ENCODE data around the gene HIPK3. TPM values are rescaled to one million over a fixed set of nuclear protein-coding genes. Genes with fewer than 3 reads are reported as not detected.
"Not testable (repeated sequence)": the region's sequence is repeated elsewhere in the genome, so short reads cannot be mapped to it uniquely, and the experiment has no call there.

HIPK3 gene
- total RNA-seq, 2 donors from 2014 or later = 31.9 to 36.5 TPM

DNA sequence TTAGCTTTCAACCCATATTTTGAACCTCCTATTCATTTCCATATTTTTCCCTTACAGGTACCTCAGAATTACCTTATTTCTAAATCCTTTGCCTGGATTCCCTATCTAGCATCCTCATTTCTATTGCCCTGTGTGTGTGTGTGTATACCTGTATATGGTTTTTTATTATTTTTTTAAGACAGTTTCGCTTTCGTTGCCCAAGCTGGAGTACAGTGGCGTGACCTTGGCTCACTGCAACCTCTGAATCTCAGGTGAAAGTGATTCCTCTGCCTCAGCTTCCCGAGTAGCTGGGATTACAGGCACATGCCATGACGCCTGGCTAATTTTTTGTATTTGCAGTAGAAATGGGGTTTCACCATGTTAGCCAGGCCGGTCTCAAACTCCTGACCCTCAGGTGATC lies 12.6 kb downstream of the HIPK3 start:
- ATAC-seq (replicated peaks) = no peak
- Mint-ChIP-seq H3K4me3 (no peak overlapping the region), H3K27ac (peak overlapping the region; percentile 11), H3K27me3 (no peaks in the 10 kb centered on the region), H3K9me3 (no peaks in the 10 kb centered on the region), H3K4me1 (peaks cover 13% of the 10 kb centered on the region), H3K36me3 (ENCODE audit: low read depth) (no peaks in the 10 kb centered on the region)

DNA sequence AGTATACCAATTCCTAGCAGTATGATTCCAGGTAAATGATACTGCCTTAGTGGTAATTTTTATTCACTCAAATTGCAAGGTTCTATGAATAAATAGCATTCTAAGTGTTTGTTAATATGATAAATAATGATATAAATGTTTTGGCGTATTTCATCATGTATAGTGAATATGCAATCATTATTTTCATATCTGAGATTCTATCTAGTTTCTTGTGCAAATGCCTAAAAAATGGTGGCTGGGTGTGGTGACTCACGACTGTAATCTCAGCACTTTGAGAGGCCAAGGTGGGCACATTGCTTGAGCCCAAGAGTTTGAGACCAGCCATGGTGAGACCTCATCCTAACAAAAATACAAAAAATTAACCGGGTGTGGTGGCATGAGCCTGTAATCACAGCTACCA lies 13.9 kb downstream of the HIPK3 start:
- Mint-ChIP-seq H3K27me3 (no peaks in the 10 kb centered on the region), H3K27ac (no peak overlapping the region), H3K9me3 (no peaks in the 10 kb centered on the region), H3K36me3 (ENCODE audit: low read depth) (no peaks in the 10 kb centered on the region), H3K4me1 (peaks cover 13% of the 10 kb centered on the region), H3K4me3 (no peak overlapping the region)
- no peak for ATAC-seq (replicated peaks)

DNA sequence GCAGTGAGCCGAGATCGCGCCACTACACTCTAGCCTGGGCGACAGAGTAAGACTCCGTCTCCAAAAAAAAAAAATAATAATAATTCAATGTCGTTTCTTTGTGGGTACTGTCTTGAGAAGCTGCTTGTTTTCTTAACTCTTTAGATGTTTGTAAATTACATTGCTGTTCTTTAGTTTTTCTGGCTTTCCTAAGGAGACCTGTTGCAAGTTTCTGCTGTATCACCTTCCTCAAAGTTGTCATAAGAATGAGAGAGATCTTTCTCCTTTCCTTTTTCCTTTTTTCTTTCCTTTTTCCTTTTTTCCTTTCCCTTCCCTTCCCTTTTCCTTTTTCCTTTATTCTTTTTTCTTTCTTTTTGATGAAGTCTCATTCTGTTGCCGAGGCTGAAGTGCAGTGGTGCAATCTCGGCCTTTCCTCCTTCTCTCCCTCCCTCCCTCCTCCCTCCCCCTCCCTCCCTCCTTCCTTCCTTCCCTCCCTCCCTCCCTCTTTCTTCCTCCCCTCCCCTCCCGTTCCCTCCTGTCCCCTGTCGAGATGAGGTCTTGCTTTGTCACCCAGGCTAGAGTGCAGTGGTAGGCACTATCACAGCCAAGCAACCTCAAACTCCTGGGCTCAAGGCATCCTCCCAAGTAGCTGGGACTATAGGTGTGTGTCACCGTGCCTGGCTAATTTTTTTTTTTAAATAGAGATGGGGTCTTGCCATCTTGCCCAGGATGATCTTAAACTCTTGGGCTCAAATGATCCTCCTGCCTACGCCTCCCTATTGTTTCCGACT lies 15.3 kb downstream of the HIPK3 start:
- Mint-ChIP-seq H3K27me3 (no peaks in the 10 kb centered on the region), H3K36me3 (ENCODE audit: low read depth) (no peaks in the 10 kb centered on the region), H3K4me3 (no peak overlapping the region)

DNA sequence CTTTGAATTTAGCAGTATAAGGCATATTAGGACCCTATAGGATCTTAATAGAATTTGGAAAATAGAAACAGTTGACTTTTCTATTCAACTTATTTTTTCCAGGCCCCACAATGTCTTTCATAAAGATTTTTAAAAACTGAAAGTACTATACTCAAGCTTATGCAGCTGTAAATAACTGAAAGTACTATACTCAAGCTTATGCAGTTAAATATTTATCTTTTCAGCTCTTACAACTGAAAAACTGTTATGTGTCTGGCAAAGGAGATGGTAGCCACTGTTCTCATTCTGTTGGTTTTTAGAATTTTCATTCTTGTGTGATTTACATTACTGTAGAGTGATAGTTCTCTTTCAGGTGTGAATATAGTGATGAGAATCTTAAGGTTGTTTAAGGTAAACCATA lies 16.5 kb downstream of the HIPK3 start:
- ATAC-seq (replicated peaks) = no peak
- Mint-ChIP-seq H3K4me3 (no peak overlapping the region), H3K36me3 (ENCODE audit: low read depth) (no peaks in the 10 kb centered on the region), H3K27me3 (no peaks in the 10 kb centered on the region), H3K27ac (peak overlapping the region; percentile 28), H3K4me1 (peaks cover 24% of the 10 kb centered on the region), H3K9me3 (no peaks in the 10 kb centered on the region)

More for the DNA sequence above, 15.3 kb downstream of the HIPK3 start:
- Mint-ChIP-seq H3K27ac (no peak overlapping the region), H3K9me3 (no peaks in the 10 kb centered on the region), H3K4me1 (peaks cover 19% of the 10 kb centered on the region)
- no peak for ATAC-seq (replicated peaks)

DNA sequence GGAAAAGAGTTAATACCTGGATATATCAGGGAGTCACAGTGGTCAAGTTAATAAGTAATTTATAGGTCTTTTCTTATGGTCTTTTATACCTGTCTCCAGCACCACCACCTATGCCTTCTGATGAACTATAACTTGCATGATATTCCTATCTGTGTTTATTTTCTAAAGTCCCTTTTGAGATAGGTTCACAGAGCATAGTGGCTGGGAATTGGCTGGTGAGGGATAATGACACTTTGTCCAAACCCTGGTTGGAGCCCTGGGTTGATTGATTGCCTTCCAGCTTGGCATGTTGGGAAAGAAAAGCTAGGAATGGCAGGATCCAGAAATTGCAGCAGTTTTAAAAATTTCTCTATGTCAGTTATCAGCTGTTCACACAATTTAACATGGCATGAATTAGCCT lies 23.2 kb downstream of the HIPK3 start:
- H3K4me3 Mint-ChIP-seq = no peak overlapping the region
- no peak overlapping the region for H3K27ac Mint-ChIP-seq
- peaks cover 31% of the 10 kb centered on the region for H3K4me1 Mint-ChIP-seq
- H3K36me3 Mint-ChIP-seq (ENCODE audit: low read depth) = no peaks in the 10 kb centered on the region
- no peaks in the 10 kb centered on the region for H3K9me3 Mint-ChIP-seq
- ATAC-seq (replicated peaks) = no peak
- H3K27me3 Mint-ChIP-seq = no peaks in the 10 kb centered on the region

DNA sequence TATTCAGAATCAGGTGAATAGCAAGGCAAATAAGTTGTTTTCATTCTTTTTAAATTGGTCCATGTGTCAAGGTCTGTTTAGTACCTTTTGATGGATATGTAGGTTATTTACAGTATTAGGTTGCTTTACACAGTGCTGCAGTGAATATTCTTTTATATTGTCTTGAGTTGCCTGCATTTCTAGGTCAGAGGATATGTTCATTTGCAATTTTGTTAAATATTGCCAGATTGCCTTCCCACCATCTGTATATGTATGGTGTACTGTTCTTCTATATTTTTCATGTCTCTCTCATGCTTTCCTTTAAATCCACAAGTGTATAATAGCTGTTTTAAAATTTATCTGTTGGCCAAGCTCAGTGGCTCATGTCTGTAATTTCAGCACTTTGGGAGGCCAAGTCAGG lies 24.6 kb downstream of the HIPK3 start:
- H3K4me3 Mint-ChIP-seq = no peak overlapping the region
- peaks cover 31% of the 10 kb centered on the region for H3K4me1 Mint-ChIP-seq
- H3K27me3 Mint-ChIP-seq = no peaks in the 10 kb centered on the region
- H3K27ac Mint-ChIP-seq = no peak overlapping the region
- H3K36me3 Mint-ChIP-seq (ENCODE audit: low read depth) = peaks cover 7% of the 10 kb centered on the region
- ATAC-seq (replicated peaks) = no peak
- no peaks in the 10 kb centered on the region for H3K9me3 Mint-ChIP-seq

DNA sequence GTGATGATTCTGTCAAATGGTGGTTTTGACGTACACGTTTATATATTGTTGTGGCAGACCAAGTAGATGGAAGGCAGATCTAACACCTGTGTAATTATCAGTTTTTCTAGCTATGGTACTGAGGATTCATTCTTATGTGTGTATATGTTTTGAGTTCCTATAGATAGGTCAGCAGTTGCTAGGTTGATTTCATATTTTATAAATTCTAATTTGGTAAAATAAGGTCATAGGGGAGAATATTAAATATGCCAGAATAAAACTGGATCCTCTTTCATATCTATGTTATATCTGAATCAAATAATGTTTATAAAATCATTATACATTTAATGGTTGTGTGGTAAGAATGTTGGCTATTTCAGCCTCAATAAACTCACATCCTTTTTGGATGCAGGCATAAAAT lies 27.6 kb downstream of the HIPK3 start:
- no peak for ATAC-seq (replicated peaks)
- H3K9me3 Mint-ChIP-seq = no peaks in the 10 kb centered on the region
- no peak overlapping the region for H3K27ac Mint-ChIP-seq
- H3K4me1 Mint-ChIP-seq = peaks cover 24% of the 10 kb centered on the region
- H3K36me3 Mint-ChIP-seq (ENCODE audit: low read depth) = peaks cover 30% of the 10 kb centered on the region
- no peak overlapping the region for H3K4me3 Mint-ChIP-seq
- no peaks in the 10 kb centered on the region for H3K27me3 Mint-ChIP-seq

DNA sequence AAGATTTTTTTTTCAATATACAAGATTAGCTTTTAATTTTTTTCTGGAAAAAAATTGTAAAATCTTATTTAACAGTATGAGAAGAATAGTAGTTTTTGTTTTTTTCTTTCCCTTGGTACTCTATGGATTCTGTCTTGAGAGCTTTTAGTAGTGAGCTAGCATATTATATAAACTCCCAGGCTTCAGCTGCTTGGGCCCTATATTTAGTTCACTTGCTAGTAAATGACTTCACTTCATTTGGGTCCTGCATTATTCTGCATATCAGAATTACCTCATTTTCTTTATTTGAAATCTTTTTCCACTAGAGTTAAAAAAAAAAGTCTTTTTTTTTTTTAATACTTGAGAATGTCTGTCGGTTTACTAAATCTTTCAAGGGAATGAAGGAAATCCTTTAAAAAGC lies 33.1 kb downstream of the HIPK3 start:
- Mint-ChIP-seq H3K4me3 (no peak overlapping the region), H3K27ac (no peak overlapping the region), H3K4me1 (peaks cover 17% of the 10 kb centered on the region), H3K9me3 (no peaks in the 10 kb centered on the region), H3K27me3 (no peaks in the 10 kb centered on the region), H3K36me3 (ENCODE audit: low read depth) (peaks cover 50% of the 10 kb centered on the region)
- ATAC-seq (replicated peaks) = no peak

DNA sequence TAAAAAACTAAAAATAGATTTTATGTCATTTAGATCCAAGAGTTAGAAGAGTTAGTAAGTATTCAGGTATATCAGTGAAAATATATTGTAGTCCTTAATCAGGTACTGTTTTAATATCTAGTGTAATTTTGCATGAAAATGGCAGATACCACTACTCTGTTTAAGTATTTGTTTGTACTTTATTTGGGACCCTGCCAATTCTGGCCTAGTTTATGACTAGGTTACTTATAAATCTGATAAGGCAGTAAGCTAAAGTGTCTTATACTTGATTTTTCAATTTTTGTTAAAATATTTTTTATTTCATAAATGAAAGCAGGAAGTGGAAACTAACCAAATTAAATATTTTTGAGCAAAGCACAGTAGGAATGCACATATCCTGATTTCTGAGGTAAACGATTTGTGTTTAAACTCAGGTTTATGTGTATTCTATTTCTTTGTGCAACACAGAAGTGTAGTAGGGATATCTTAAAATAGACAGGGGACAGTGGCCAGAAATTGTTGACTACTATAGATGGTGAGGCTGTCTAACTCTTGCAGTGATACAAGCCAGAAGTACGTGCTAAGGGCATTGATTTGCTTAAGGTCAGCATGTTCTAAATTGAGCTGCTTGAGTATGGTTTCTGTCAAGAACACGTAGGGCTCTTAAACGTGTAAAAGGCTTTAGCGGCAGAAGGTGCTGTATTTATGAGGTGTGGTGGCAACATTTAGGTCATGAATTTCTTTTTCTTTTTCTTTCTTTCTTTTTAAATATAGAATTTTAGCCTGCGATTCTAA lies 34.0 kb downstream of the HIPK3 start:
- peaks cover 48% of the 10 kb centered on the region for H3K36me3 Mint-ChIP-seq (ENCODE audit: low read depth)
- ATAC-seq (replicated peaks) = no peak

DNA sequence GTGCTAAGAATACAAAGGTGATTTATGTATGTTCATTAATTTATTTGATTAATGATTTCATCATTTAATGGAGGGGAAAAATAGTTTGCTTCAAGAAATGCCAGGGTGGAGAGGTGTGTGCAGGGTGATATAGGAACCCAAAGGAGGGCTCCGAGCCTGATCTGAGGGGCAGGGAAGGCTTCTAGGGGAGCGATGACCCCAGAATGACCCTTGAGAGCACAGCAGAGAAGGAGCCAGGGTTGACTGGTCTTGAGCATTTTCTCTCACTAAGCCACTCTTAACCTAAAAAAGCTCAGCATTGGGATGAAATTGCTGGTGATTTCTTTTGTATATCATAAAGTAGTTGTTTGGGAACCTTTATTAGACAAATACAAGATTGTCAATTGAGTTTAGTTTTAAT lies 35.1 kb downstream of the HIPK3 start:
- H3K27ac Mint-ChIP-seq = no peak overlapping the region
- H3K9me3 Mint-ChIP-seq = no peaks in the 10 kb centered on the region
- H3K36me3 Mint-ChIP-seq (ENCODE audit: low read depth) = peaks cover 37% of the 10 kb centered on the region
- no peak for ATAC-seq (replicated peaks)
- H3K4me1 Mint-ChIP-seq = peaks cover 29% of the 10 kb centered on the region
- H3K4me3 Mint-ChIP-seq = no peak overlapping the region
- no peaks in the 10 kb centered on the region for H3K27me3 Mint-ChIP-seq

More for the DNA sequence above, 34.0 kb downstream of the HIPK3 start:
- no peak overlapping the region for H3K27ac Mint-ChIP-seq
- peaks cover 23% of the 10 kb centered on the region for H3K4me1 Mint-ChIP-seq
- H3K27me3 Mint-ChIP-seq = no peaks in the 10 kb centered on the region
- no peak overlapping the region for H3K4me3 Mint-ChIP-seq
- H3K9me3 Mint-ChIP-seq = no peaks in the 10 kb centered on the region

DNA sequence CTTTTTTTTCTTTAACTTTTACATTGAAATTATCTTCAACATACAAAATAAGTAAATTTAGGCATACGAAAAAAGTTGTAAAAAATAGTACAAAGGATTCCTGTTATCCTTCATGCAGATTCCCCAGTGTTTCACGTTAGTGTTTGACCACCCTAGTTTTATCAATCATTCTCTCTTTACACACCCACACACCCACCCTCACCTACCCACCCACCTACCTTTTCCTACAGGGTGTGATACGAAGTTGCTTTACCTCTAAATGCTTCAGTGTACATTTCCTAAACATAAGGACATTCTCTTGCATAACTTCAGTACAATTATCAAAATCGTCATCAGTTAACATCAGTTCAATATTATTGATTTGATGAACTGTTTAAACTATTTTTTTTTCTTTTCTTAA lies 37.0 kb downstream of the HIPK3 start:
- Mint-ChIP-seq H3K27ac (no peak overlapping the region), H3K4me1 (peaks cover 29% of the 10 kb centered on the region), H3K36me3 (ENCODE audit: low read depth) (peaks cover 22% of the 10 kb centered on the region), H3K9me3 (no peaks in the 10 kb centered on the region), H3K4me3 (no peak overlapping the region), H3K27me3 (no peaks in the 10 kb centered on the region)
- no peak for ATAC-seq (replicated peaks)

DNA sequence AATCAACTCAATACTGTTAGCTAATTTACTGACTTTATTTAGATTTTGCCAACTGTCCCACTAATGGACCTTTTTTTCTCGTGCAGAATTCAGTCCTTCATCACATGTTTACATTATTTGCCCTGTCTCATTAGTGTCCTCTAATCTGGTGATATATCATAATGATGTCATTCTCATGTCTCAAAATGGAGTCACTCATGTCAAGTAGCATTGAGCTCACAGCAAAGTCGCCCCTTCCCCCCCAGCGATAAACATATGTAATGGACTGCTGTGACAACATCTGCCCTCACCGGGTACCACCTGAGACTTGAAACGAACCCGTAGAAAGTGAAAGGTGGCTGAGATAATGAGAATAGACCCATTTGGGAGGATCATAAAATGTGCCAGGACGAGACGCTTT lies 37.6 kb downstream of the HIPK3 start:
- Mint-ChIP-seq H3K27me3 (no peaks in the 10 kb centered on the region), H3K9me3 (no peaks in the 10 kb centered on the region), H3K4me1 (peaks cover 26% of the 10 kb centered on the region), H3K27ac (no peak overlapping the region), H3K4me3 (no peak overlapping the region), H3K36me3 (ENCODE audit: low read depth) (peaks cover 19% of the 10 kb centered on the region)
- ATAC-seq (replicated peaks) = no peak

DNA sequence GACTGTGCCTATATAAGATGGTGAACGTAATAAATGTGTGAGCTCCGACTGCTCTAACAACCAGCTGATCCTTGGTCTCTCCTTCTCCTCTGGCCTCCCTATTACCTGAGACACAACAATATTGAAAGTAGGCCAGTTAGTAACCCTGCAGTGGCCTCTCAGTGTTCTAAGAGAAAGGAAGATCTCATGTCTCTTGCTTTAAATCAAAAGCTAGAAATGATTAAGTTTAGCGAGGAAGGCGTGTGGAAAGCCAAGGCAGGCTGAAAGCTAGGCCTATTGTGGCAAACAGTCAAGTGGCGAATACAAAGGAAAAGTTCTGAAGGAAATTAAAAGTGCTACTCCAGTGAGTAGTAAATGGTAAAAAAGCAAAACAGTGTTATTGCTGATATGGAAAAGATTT lies 39.5 kb downstream of the HIPK3 start:
- Mint-ChIP-seq H3K27me3 (no peaks in the 10 kb centered on the region), H3K9me3 (no peaks in the 10 kb centered on the region), H3K4me3 (peak overlapping the region; percentile 20), H3K4me1 (peaks cover 25% of the 10 kb centered on the region), H3K27ac (peak overlapping the region; percentile 11), H3K36me3 (ENCODE audit: low read depth) (peaks cover 17% of the 10 kb centered on the region)
- peak; percentile 77 for ATAC-seq (replicated peaks)

DNA sequence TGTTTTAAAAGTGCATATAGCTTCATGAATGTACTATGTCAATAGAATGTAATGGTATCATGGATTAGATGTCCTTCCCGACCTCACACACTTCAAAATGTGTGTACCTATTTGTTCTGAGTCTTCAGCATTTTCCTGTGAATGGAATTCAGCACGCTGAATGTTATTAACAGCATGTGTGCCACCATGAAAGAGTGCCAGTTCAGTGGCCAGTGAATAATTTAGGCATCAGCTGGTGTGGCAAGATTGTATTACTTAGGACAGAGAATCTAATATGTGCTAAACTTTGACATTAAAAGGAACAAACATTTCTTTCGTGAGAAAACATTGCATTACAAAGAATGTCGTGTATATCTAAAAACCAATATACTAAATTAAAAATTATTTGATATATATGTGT lies 46.4 kb downstream of the HIPK3 start:
- Mint-ChIP-seq H3K36me3 (ENCODE audit: low read depth) (peaks cover 8% of the 10 kb centered on the region), H3K9me3 (no peaks in the 10 kb centered on the region), H3K27ac (no peak overlapping the region), H3K4me3 (no peak overlapping the region), H3K4me1 (peaks cover 10% of the 10 kb centered on the region), H3K27me3 (no peaks in the 10 kb centered on the region)
- no peak for ATAC-seq (replicated peaks)

DNA sequence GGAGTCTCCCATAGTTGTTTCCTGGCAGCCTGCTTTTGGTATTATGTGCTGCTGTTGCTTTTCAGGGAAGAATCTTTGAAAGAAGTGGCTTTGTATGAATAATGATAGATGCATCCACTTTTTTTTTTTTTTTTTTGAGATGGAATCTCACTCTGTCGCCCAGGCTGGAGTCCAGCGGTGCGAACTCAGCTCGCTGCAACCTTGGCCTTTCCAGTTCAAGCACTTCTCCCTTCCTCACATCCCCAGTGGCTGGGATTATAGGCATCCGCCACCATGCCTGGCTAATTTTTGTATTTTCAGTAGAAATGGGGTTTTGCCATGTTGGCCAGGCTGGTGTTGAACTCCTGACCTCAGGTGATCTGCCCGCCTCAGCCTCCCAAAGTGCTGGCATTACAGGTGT lies 49.6 kb downstream of the HIPK3 start:
- H3K9me3 Mint-ChIP-seq; H3K4me3 Mint-ChIP-seq; H3K27ac Mint-ChIP-seq; H3K36me3 Mint-ChIP-seq (ENCODE audit: low read depth); ATAC-seq (replicated peaks); H3K27me3 Mint-ChIP-seq: not testable (repeated sequence)
- H3K4me1 Mint-ChIP-seq = peaks cover 16% of the 10 kb centered on the region
